Parathyroid adenoma (tissue), 2 donors: ENCODE measurements around the gene B4GALT2.

Experiments
- H2AFZ ChIP-seq: fragments of 300-600 bp; sonication (generic); one replicate; pipeline ENCODE4 v1.7.0; 2017; ENCODE audit warnings: antibody characterized with exemption, mild to moderate bottlenecking
- H3K27ac ChIP-seq: fragments of 300-600 bp; sonication (generic); one replicate; pipeline ENCODE4 v1.7.0; 2017
- H3K27me3 ChIP-seq: fragments of 300-600 bp; sonication (generic); one replicate; pipeline ENCODE4 v1.7.0; 2017; ENCODE audit warnings: low read length; ENCODE audit not compliant: control insufficient read depth, insufficient read depth
- H3K36me3 ChIP-seq: fragments of 300-600 bp; sonication (generic); one replicate; pipeline ENCODE4 v1.7.0; 2017; ENCODE audit warnings: low read length; ENCODE audit not compliant: control insufficient read depth, insufficient read depth
- H3K4me1 ChIP-seq: fragments of 300-600 bp; sonication (generic); one replicate; pipeline ENCODE4 v1.7.0; 2017; ENCODE audit warnings: control low read depth
- H3K4me2 ChIP-seq: fragments of 300-600 bp; sonication (generic); one replicate; pipeline ENCODE4 v1.7.0; 2017; ENCODE audit warnings: low read length
- H3K4me3 ChIP-seq: fragments of 300-600 bp; sonication (generic); one replicate; pipeline ENCODE4 v1.7.0; 2017; ENCODE audit warnings: low read depth, low read length
- H3K79me2 ChIP-seq: fragments of 300-600 bp; sonication (generic); one replicate; pipeline ENCODE4 v1.7.0; 2017; ENCODE audit warnings: control low read depth
- H3K9ac ChIP-seq: fragments of 300-600 bp; sonication (generic); one replicate; pipeline ENCODE4 v1.7.0; 2017; ENCODE audit warnings: mild to moderate bottlenecking
- H3K9me3 ChIP-seq: fragments of 300-600 bp; sonication (generic); one replicate; pipeline ENCODE4 v1.7.0; 2017; ENCODE audit warnings: low read length; ENCODE audit not compliant: control insufficient read depth
- TF ChIP-seq, protein P1 (sequence below): fragments of 300-600 bp; sonication (generic); IDR thresholded peaks from one replicate; pipeline ENCODE4 v1.7.0; 2017; ENCODE audit warnings: antibody characterized with exemption, mild to moderate bottlenecking
- donor health status: primary hyperparathyroidism.

Gene B4GALT2

DNA sequence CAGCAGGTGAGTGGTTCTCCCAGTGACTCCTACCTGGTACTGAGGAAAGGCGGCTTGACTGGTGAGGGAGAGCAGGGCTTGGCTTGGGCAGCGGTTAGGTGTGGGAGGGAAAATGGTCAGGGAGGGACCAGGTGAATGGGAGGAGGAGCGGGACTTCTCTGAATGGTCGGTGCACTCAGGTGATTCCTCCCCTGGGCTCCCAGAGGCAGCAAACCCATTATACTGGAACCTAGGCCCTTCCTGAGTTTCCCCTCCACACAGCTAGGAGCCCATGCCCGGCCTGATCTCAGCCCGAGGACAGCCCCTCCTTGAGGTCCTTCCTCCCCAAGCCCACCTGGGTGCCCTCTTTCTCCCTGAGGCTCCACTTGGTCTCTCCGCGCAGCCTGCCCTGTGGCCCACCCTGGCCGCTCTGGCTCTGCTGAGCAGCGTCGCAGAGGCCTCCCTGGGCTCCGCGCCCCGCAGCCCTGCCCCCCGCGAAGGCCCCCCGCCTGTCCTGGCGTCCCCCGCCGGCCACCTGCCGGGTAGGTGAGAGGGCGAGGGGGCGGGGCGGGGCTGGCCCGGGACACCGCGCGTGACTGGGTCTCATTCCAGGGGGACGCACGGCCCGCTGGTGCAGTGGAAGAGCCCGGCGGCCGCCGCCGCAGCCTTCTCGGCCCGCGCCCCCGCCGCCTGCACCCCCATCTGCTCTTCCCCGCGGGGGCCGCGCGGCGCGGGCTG lies 43.1 kb upstream of the B4GALT2 start:
- Histone ChIP-seq H3K36me3 (no peaks in the 10 kb centered on the region), H3K79me2 (no peaks in the 10 kb centered on the region), H3K4me2 (no peak overlapping the region), H3K27ac (no peak overlapping the region), H3K27me3 (no peaks in the 10 kb centered on the region), H3K4me3 (no peak overlapping the region), H2AFZ (peak overlapping the region; percentile 15), H3K9ac (no peak overlapping the region), H3K9me3 (no peaks in the 10 kb centered on the region), H3K4me1 (peaks cover 20% of the 10 kb centered on the region)
- TF ChIP-seq, protein P1, sequence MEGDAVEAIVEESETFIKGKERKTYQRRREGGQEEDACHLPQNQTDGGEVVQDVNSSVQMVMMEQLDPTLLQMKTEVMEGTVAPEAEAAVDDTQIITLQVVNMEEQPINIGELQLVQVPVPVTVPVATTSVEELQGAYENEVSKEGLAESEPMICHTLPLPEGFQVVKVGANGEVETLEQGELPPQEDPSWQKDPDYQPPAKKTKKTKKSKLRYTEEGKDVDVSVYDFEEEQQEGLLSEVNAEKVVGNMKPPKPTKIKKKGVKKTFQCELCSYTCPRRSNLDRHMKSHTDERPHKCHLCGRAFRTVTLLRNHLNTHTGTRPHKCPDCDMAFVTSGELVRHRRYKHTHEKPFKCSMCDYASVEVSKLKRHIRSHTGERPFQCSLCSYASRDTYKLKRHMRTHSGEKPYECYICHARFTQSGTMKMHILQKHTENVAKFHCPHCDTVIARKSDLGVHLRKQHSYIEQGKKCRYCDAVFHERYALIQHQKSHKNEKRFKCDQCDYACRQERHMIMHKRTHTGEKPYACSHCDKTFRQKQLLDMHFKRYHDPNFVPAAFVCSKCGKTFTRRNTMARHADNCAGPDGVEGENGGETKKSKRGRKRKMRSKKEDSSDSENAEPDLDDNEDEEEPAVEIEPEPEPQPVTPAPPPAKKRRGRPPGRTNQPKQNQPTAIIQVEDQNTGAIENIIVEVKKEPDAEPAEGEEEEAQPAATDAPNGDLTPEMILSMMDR: no peak

DNA sequence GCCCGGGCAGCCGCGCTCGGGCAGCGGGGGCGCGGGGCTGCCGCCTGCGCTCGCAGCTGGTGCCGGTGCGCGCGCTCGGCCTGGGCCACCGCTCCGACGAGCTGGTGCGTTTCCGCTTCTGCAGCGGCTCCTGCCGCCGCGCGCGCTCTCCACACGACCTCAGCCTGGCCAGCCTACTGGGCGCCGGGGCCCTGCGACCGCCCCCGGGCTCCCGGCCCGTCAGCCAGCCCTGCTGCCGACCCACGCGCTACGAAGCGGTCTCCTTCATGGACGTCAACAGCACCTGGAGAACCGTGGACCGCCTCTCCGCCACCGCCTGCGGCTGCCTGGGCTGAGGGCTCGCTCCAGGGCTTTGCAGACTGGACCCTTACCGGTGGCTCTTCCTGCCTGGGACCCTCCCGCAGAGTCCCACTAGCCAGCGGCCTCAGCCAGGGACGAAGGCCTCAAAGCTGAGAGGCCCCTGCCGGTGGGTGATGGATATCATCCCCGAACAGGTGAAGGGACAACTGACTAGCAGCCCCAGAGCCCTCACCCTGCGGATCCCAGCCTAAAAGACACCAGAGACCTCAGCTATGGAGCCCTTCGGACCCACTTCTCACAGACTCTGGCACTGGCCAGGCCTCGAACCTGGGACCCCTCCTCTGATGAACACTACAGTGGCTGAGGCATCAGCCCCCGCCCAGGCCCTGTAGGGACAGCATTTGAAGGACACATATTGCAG lies 42.4 kb upstream of the B4GALT2 start:
- no peak overlapping the region for H3K4me3 ChIP-seq
- no peak overlapping the region for H3K9ac ChIP-seq
- TF ChIP-seq, protein P1: peak; percentile 14
- peak overlapping the region; percentile 10 for H3K4me2 ChIP-seq
- no peaks in the 10 kb centered on the region for H3K9me3 ChIP-seq
- no peaks in the 10 kb centered on the region for H3K27me3 ChIP-seq
- H3K79me2 ChIP-seq: no peaks in the 10 kb centered on the region
- H3K36me3 ChIP-seq: no peaks in the 10 kb centered on the region
- peak overlapping the region; percentile 62 for H3K27ac ChIP-seq
- H2AFZ ChIP-seq: peak overlapping the region; percentile 66
- peaks cover 20% of the 10 kb centered on the region for H3K4me1 ChIP-seq

DNA sequence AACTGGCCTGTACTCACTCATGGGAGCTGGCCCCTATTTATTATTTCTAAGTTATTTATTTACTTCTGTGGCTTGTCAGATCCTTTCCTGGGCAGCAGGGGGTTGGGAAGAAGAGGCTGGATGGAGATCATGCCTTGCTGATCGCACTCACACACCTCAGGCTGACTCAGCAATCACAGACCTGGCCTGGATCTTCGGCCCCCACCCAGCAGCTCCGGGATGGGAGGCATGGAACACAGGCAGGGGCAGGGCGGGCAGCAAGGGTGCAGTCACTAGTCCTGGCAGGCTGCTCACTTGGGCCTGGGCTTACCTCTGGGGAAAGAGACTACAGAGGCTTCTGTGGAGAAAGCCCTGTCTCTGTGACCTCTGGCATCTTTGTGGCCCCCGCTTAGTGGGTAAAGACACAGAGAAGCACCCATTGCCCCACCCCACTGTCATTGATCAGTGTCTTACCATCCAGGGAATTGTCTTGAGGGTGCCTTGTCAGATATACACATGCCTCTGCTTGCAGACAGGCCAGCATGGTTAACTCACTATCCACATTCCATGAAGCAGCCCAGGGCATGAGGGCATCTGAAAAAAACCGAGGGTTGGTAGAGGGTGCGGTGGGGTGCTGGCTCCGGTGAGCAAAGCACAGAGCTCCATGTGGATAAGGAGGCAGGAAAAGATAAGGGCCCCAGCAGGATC lies 41.7 kb upstream of the B4GALT2 start:
- H3K9ac ChIP-seq: no peak overlapping the region
- TF ChIP-seq, protein P1: no peak
- H3K9me3 ChIP-seq: no peaks in the 10 kb centered on the region
- H3K4me1 ChIP-seq: peaks cover 20% of the 10 kb centered on the region
- H3K4me2 ChIP-seq: no peak overlapping the region
- no peaks in the 10 kb centered on the region for H3K27me3 ChIP-seq
- H3K27ac ChIP-seq: peak overlapping the region; percentile 62
- H3K79me2 ChIP-seq: no peaks in the 10 kb centered on the region
- H2AFZ ChIP-seq: no peak overlapping the region
- no peak overlapping the region for H3K4me3 ChIP-seq
- H3K36me3 ChIP-seq: no peaks in the 10 kb centered on the region

DNA sequence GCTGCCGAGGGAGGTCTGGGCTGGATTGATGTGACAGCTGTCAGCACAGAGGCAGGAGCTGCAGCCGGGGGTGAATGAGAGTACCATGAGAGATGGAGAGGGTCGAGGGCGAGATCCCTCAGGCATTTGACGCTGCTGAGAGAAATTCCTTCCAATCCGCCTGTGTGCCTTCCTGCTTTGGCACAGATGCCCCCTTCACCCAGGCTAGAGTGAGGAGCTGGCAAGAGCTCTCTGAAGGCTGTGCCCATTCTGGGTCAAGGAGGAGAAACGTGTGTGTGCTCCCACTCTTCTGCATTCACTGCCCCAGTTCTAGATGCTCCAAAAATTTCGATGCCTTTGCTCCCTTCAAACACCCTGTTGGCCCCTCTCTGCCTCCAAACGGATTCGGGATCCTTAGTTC lies 40.6 kb upstream of the B4GALT2 start:
- Histone ChIP-seq H3K9ac (no peak overlapping the region), H3K79me2 (no peaks in the 10 kb centered on the region), H2AFZ (no peak overlapping the region), H3K4me1 (peaks cover 20% of the 10 kb centered on the region), H3K4me2 (no peak overlapping the region), H3K36me3 (no peaks in the 10 kb centered on the region), H3K27ac (no peak overlapping the region), H3K27me3 (no peaks in the 10 kb centered on the region), H3K4me3 (no peak overlapping the region), H3K9me3 (no peaks in the 10 kb centered on the region)
- TF ChIP-seq, protein P1: no peak
